Stomach (tissue), 9 donors: Measurements from ENCODE around the gene ZRSR2. TPM values are rescaled to one million over a fixed set of nuclear protein-coding genes. Genes with fewer than 3 reads are reported as not detected.

Experiments
- DNase-seq, 2 donors: peaks; one replicate each; pipeline versions ENCODE4 v3.0.0 to v3.0.0-alpha.2; 2013 to 2019
- H3K27ac ChIP-seq, 5 donors: fragments of 200-600 bp in 4 of 5; sonication (generic) in 4 of 5; one replicate each; pipeline ENCODE4 v1.5.1; 2013 to 2019; ENCODE audit warnings: mild to moderate bottlenecking in 1 of 5, moderate library complexity in 1 of 5
- H3K27me3 ChIP-seq, 3 donors: fragments of 200-600 bp; sonication (generic); one replicate each; pipeline ENCODE4 v1.5.1; 2017 to 2019; ENCODE audit warnings: mixed run types in 1 of 3
- H3K36me3 ChIP-seq, 4 donors: fragments of 200-600 bp; sonication (generic); 1 replicate in 3 of 4; 2 replicates in 1 of 4; pipeline ENCODE4 v1.5.1; 2016 to 2019
- H3K4me1 ChIP-seq, 4 donors: fragments of 200-600 bp; sonication (generic); one replicate each; pipeline ENCODE4 v1.5.1; 2016 to 2019
- H3K4me3 ChIP-seq, 4 donors: fragments of 200-600 bp; sonication (generic) in 3 of 4; one replicate each; pipeline ENCODE4 v1.5.1; 2016 to 2019; ENCODE audit warnings: mild to moderate bottlenecking in 1 of 4
- H3K9me3 ChIP-seq, 4 donors: fragments of 200-600 bp; sonication (generic); one replicate each; pipeline ENCODE4 v1.5.1; 2016 to 2019
- EP300 ChIP-seq: sonication (generic); formaldehyde crosslinking; IDR thresholded peaks from one replicate; pipeline ENCODE4 v1.6.1; 2017; ENCODE audit warnings: antibody characterized with exemption
- POLR2A ChIP-seq, 4 donors: fragments of 450-650 bp; IDR thresholded peaks; one replicate each; pipeline ENCODE4 v1.6.1; 2016; ENCODE audit warnings: antibody characterized with exemption in 4 of 4, control low read depth in 2 of 4, mild to moderate bottlenecking in 1 of 4, moderate library complexity in 1 of 4
- POLR2AphosphoS5 ChIP-seq, 3 donors: sonication (generic); formaldehyde crosslinking; IDR thresholded peaks; one replicate each; pipeline ENCODE4 v1.6.1; 2016; ENCODE audit warnings: antibody characterized with exemption in 3 of 3
- WGBS, 5 donors: extraction: QIAGEN DNeasy Blood & Tissue Kit in 3 of 5; methylation state at CpG; one replicate each; pipeline versions ENCODE4 v1.1.5 to v1.1.7; 2013 to 2018; 5-methylcytosine and 5-hydroxymethylcytosine counted together
- intact Hi-C: fragments of 100-400 bp; cut with DNase I; formaldehyde crosslinking; loops from one replicate; pipeline ENCODE4 v1.15.1; 2023; ENCODE audit warnings: low total_unique reads
- polyA plus RNA-seq, 3 donors: library from polyadenylated mRNA; stranded (reverse); fragments of 200-250 nt; gene quantifications; one replicate each; pipeline ENCODE4 v1.2.3, GENCODE V29; 2013
- total RNA-seq, 5 donors: library from RNA; depleted of rRNA; stranded (reverse); fragments of >200 nt; gene quantifications; one replicate each; pipeline versions ENCODE4 v1.1.0 to v1.2.3, GENCODE V29; 2014 to 2016
- TF ChIP-seq, protein P1 (sequence below), 7 experiments: fragments of 450-650 bp in 4 of 7; fragments of 200-600 bp in 3 of 7; sonication (generic) in 3 of 7; IDR thresholded peaks; one replicate each; pipeline ENCODE4 v1.5.1; 2016 to 2019; ENCODE audit warnings: antibody characterized with exemption in 7 of 7, control low read depth in 2 of 7, mild to moderate bottlenecking in 1 of 7
- donor health status: healthy with polysubstance abuse.
- donor health status: Bipolar disorder and iron deficiency.
- donor health status: healthy.

The ZRSR2 gene
- total and polyA plus RNA-seq, 8 donors = 1.4 to 26.4 (median 14.1) TPM

DNA sequence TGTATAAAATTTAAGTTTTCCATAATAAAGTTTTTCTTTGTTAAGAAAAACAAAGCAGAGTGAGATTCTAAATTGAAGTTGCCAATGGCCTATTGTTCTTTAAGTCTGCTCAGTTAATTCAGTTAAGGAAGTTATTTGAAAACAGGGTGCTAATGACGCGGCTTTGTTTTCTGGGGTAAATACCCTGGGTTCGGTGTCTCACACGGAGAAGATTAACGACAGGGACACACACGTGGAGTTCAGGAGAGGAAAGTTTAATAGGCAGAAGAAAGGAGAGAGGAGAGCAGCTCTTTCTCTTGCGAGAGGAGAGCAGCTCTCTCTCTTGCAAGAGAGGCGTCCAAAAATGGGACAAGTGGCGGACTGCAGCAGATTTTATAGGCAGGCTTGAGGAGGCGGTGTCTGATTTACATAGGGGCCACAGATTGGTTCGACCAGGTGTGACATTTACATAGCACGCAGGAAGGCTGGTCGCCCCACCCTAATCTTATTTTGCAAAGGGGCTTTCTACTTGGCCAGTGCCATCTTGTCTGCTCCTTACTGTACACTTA lies 42.6 kb upstream of the ZRSR2 start:
- H3K4me1 ChIP-seq = peaks cover 0 to 25% (median 19%) of the 10 kb centered on the region in 4 donors
- intact Hi-C loops = no loop called here
- no peak overlapping the region for H3K27ac ChIP-seq
- 89 to 95% (median 93%) methylated on average over 12 to 13 of the region's 13 CpGs for WGBS, 5 donors
- TF ChIP-seq POLR2A (IDR thresholded peaks at IDR 0.05) (no peak), POLR2AphosphoS5 (IDR thresholded peaks at IDR 0.05) (no peak), EP300 (no peak)
- TF ChIP-seq, protein P1, sequence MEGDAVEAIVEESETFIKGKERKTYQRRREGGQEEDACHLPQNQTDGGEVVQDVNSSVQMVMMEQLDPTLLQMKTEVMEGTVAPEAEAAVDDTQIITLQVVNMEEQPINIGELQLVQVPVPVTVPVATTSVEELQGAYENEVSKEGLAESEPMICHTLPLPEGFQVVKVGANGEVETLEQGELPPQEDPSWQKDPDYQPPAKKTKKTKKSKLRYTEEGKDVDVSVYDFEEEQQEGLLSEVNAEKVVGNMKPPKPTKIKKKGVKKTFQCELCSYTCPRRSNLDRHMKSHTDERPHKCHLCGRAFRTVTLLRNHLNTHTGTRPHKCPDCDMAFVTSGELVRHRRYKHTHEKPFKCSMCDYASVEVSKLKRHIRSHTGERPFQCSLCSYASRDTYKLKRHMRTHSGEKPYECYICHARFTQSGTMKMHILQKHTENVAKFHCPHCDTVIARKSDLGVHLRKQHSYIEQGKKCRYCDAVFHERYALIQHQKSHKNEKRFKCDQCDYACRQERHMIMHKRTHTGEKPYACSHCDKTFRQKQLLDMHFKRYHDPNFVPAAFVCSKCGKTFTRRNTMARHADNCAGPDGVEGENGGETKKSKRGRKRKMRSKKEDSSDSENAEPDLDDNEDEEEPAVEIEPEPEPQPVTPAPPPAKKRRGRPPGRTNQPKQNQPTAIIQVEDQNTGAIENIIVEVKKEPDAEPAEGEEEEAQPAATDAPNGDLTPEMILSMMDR (IDR thresholded peaks at IDR 0.05) = no peak
- no peak overlapping the region for H3K4me3 ChIP-seq
- no peaks in the 10 kb centered on the region for H3K27me3 ChIP-seq
- no peak for DNase-seq
- no peaks in the 10 kb centered on the region for H3K36me3 ChIP-seq
- H3K9me3 ChIP-seq = no peaks in the 10 kb centered on the region

DNA sequence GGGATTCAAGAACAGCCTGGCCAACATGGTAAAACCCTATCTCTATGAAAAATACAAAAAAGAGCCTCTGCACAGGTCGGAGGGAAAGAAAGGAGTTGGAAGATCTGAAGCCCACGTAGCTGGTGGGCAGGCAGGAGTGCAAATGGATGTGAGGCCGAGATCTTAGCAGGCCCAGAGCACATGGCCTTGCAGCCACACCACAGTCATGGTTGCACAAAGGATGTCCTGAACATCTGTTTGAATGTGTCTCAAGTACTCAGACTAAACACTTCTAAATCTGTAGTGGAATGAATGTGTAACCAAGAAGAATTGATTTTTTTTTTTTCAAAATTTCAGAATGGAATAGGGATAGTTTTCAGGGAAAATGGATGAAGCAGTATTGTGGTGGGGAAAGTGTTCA lies 41.4 kb upstream of the ZRSR2 start:
- DNase-seq = no peak
- WGBS, 5 donors = 80 to 91% (median 85%) methylated on average over 3 of the region's 3 CpGs
- Histone ChIP-seq H3K4me1 (peaks cover 0 to 25% (median 19%) of the 10 kb centered on the region in 4 donors), H3K36me3 (no peaks in the 10 kb centered on the region), H3K27me3 (no peaks in the 10 kb centered on the region), H3K27ac (peak overlapping the region in 1 of 5 donors; percentile 75), H3K4me3 (no peak overlapping the region), H3K9me3 (no peaks in the 10 kb centered on the region)
- TF ChIP-seq POLR2A (IDR thresholded peaks at IDR 0.05) (no peak), POLR2AphosphoS5 (IDR thresholded peaks at IDR 0.05) (no peak), EP300 (no peak)
- TF ChIP-seq, protein P1 (IDR thresholded peaks at IDR 0.05) = no peak
- intact Hi-C loops = no loop called here

DNA sequence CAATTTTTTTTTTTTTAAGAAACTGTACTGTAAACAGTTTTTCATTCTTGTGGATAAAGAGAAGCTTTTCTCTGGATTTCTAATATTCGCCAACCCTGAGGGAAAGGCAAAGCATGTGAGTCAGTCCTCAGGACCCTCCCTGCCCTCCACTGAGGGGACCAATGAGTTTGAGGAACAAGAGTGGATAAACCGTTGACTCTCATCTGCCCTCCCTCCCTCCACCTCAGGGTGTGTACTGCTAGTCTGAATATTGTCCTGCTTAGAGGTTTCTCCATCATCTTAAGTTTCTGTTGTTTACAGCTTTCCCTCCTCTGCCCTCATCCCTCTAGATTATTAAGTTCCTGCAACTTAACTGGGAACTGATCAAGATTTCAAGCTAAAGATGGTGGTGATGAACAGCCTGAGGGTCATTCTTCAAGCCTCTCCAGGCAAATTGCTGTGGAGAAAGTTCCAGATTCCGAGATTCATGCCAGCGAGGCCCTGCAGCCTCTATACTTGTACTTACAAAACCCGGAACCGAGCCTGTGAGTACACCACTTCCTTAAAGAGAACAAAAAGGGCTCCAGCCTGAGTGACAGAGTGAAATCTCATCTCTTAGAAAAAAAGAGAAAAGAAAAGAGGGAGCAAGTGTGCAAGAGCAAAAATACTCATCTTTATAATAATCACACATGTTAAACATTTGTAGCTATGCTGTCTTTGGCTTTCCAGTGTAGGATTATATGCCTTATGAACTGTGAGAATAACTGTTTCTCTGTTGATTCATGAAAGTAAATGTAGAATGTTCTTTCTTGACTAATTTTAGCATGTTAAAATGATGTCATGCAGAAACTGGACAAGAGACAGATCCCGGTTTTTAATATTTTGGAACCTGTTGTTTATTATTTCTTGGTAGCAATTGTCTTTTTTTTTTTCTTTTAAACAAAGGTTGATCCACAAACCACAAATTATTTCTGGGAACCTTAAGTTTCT lies 40.4 kb upstream of the ZRSR2 start:
- intact Hi-C loops = no loop called here
- Histone ChIP-seq H3K4me1 (peaks cover 0 to 25% (median 19%) of the 10 kb centered on the region in 4 donors), H3K27ac (peak overlapping the region; percentile 70 to 79 (median 75)), H3K9me3 (no peaks in the 10 kb centered on the region), H3K4me3 (no peak overlapping the region), H3K27me3 (no peaks in the 10 kb centered on the region), H3K36me3 (no peaks in the 10 kb centered on the region)
- DNase-seq = peak; percentile 31 to 36
- 24 to 61% (median 42%) methylated on average over 7 of the region's 7 CpGs for WGBS, 5 donors
- TF ChIP-seq, protein P1 (IDR thresholded peaks at IDR 0.05) = no peak
- no peak for TF ChIP-seq EP300
- no peak for TF ChIP-seq POLR2A (IDR thresholded peaks at IDR 0.05)

GRCh38 chrX:15750611-15751154 lies 39.6 kb upstream of the ZRSR2 start:
- H3K4me3 ChIP-seq = no peak overlapping the region
- no peaks in the 10 kb centered on the region for H3K27me3 ChIP-seq
- WGBS, 5 donors = 21 to 66% (median 52%) methylated on average over 3 to 5 of the region's 5 CpGs
- H3K27ac ChIP-seq = peak overlapping the region; percentile 5 to 77 (median 74)
- DNase-seq = peak in 1 of 2 donors; percentile 9
- H3K4me1 ChIP-seq = peaks cover 0 to 25% (median 19%) of the 10 kb centered on the region in 4 donors
- TF ChIP-seq POLR2AphosphoS5 (IDR thresholded peaks at IDR 0.05) (no peak), POLR2A (IDR thresholded peaks at IDR 0.05) (no peak)
- TF ChIP-seq, protein P1 (IDR thresholded peaks at IDR 0.05) = no peak
- intact Hi-C loops = no loop called here
- H3K36me3 ChIP-seq = no peaks in the 10 kb centered on the region
- no peaks in the 10 kb centered on the region for H3K9me3 ChIP-seq
